ENCODE data around the gene RAB11FIP2.

- TF ChIP-seq JUND (IDR thresholded peaks at IDR 0.05): no peak
- TF ChIP-seq MAX (IDR thresholded peaks at IDR 0.05): no peak
- TF ChIP-seq CTCF (IDR thresholded peaks at IDR 0.05; ENCODE audit: low read depth, low read length, missing input control): no peak
- TF ChIP-seq NR2F2 (IDR thresholded peaks at IDR 0.05): no peak
- TF ChIP-seq TAF1 (conservative IDR thresholded peaks at IDR 0.05): no peak
- TF ChIP-seq YY1 (IDR thresholded peaks at IDR 0.05): no peak
These were observed 55.0 kb downstream of the RAB11FIP2 start for GRCh38 chr10:117991701-117992100.
